Left lung (tissue), 10 donors: Measurements from ENCODE around the gene CYP4F2. TPM values are rescaled to one million over a fixed set of nuclear protein-coding genes. Genes with fewer than 3 reads are reported as not detected.

ENCODE experiments used
- ATAC-seq: fragments of 200-7000 bp; cut with Tn5 transposase; one replicate; pipeline ENCODE4 v1.9.1; 2020; ENCODE audit warnings: moderate library complexity
- DNase-seq, 4 donors: peaks; one replicate each; pipeline ENCODE4 v3.0.0-alpha.2; 2013 to 2020
- H3K27ac ChIP-seq, 2 donors: fragments of 200-600 bp; sonication (generic) in 1 of 2; one replicate each; pipeline versions ENCODE4 v1.5.0 to v1.8.0; 2020 to 2021
- H3K27me3 ChIP-seq, 2 donors: fragments of 200-600 bp; sonication (generic) in 1 of 2; one replicate each; pipeline versions ENCODE4 v1.5.0 to v1.8.0; 2020 to 2021
- H3K36me3 ChIP-seq, 2 donors: fragments of 200-600 bp; sonication (generic) in 1 of 2; one replicate each; pipeline versions ENCODE4 v1.5.0 to v1.8.0; 2020 to 2021
- H3K4me1 ChIP-seq, 2 donors: fragments of 200-600 bp; one replicate each; pipeline ENCODE4 v1.8.0; 2021
- H3K4me3 ChIP-seq, 2 donors: fragments of 200-600 bp; sonication (generic) in 1 of 2; one replicate each; pipeline versions ENCODE4 v1.5.0 to v1.8.0; 2020 to 2021; ENCODE audit warnings: mild to moderate bottlenecking in 1 of 2
- H3K9me3 ChIP-seq, 2 donors: fragments of 200-600 bp; sonication (generic) in 1 of 2; one replicate each; pipeline versions ENCODE4 v1.5.0 to v1.8.0; 2020 to 2021
- CTCF ChIP-seq, 2 donors: fragments of 200-600 bp; sonication (generic) in 1 of 2; IDR thresholded peaks; one replicate each; pipeline versions ENCODE4 v1.5.0 to v1.8.0; 2021; ENCODE audit warnings: antibody characterized with exemption in 2 of 2
- intact Hi-C, 2 donors: fragments of 100-400 bp; cut with DNase I; formaldehyde crosslinking; loops; one replicate each; pipeline versions ENCODE4 v1.11.2 to v1.14.2; 2022
- polyA plus RNA-seq, 6 donors: library from polyadenylated mRNA; unstranded; fragments of 120-200 nt; gene quantifications; one replicate each; pipeline ENCODE4 v1.2.1, GENCODE V29; 2013; ENCODE audit not compliant: insufficient read length in 6 of 6
- total RNA-seq, 2 donors: library from RNA; stranded (reverse); fragmentation: NEBNext Ultra II Directional; extraction: Animal tissue kit (Norgen Biotek cat#: 25700); gene quantifications; one replicate each; pipeline ENCODE4 v1.2.1, GENCODE V29; 2021
- donor health status: DM: no; HTN: yes; CAD: no.
- donor health status: DM: no; HTN: no; CAD: no.

Gene CYP4F2
- total and polyA plus RNA-seq, 8 donors, result 0.34 TPM; not detected in 7

GRCh38 chr19:15866636-15867035 lies 31.2 kb downstream of the CYP4F2 start:
- intact Hi-C loops, result loop anchor here in 1 of 2 donors (10.0 kb wide), 1 partner anchor 242 kb away; no protein-coding TSS in a partner anchor
- H3K27me3 ChIP-seq, result peaks cover 0 to 23% of the 10 kb centered on the region in 2 donors
- no peak overlapping the region for H3K27ac ChIP-seq
- no peak overlapping the region for H3K4me3 ChIP-seq
- no peak for TF ChIP-seq CTCF (IDR thresholded peaks at IDR 0.05)
- H3K4me1 ChIP-seq, result peaks cover 0 to 11% of the 10 kb centered on the region in 2 donors
- no peaks in the 10 kb centered on the region for H3K9me3 ChIP-seq
- ATAC-seq (no peak), DNase-seq (no peak)
- no peaks in the 10 kb centered on the region for H3K36me3 ChIP-seq

GRCh38 chr19:15864824-15865223 lies 33.0 kb downstream of the CYP4F2 start:
- intact Hi-C loops, result loop anchor here in 1 of 2 donors (10.0 kb wide), 1 partner anchor 240 kb away; no protein-coding TSS in a partner anchor

GRCh38 chr19:15863272-15863671 lies 34.6 kb downstream of the CYP4F2 start:
- ATAC-seq (no peak), DNase-seq (no peak)
- intact Hi-C loops, result loop anchor here in 1 of 2 donors (10.0 kb wide), 1 partner anchor 238 kb away; no protein-coding TSS in a partner anchor
- no peak for TF ChIP-seq CTCF (IDR thresholded peaks at IDR 0.05)
- Histone ChIP-seq H3K4me3 (no peak overlapping the region), H3K36me3 (no peaks in the 10 kb centered on the region), H3K27me3 (peaks cover 0 to 25% of the 10 kb centered on the region in 2 donors), H3K9me3 (no peaks in the 10 kb centered on the region), H3K27ac (no peak overlapping the region), H3K4me1 (no peaks in the 10 kb centered on the region)

More at GRCh38 chr19:15864824-15865223, 33.0 kb downstream of the CYP4F2 start:
- no peak for ATAC-seq
- H3K27ac ChIP-seq, result no peak overlapping the region
- DNase-seq, result no peak
- H3K27me3 ChIP-seq, result peaks cover 0 to 20% of the 10 kb centered on the region in 2 donors
- H3K9me3 ChIP-seq, result no peaks in the 10 kb centered on the region
- no peaks in the 10 kb centered on the region for H3K36me3 ChIP-seq
- no peak overlapping the region for H3K4me3 ChIP-seq
- TF ChIP-seq CTCF (IDR thresholded peaks at IDR 0.05), result no peak
- peaks cover 0 to 9% of the 10 kb centered on the region in 2 donors for H3K4me1 ChIP-seq

DNA sequence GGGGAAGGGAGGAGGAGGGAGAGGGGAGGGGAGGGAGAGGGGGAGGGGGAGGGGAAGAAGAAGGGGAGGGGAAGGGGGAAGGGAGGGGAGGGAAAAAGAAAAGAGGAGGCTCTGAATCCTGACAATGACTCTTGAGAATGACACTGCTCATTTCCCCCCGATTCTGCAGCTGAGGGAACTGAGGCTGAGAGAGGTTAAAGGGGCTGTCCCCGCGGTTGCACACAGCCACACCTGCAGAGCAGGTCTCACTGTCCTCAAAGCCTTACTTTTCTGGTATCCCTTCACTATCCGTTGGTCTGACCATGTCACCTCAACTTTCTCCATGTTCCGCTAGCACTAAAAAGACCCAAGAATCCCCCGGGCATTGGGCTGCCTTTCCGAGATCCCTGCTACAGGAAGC lies 35.4 kb downstream of the CYP4F2 start:
- intact Hi-C loops, result loop anchor here in 1 of 2 donors (10.0 kb wide), 1 partner anchor 238 kb away; no protein-coding TSS in a partner anchor
- no peak overlapping the region for H3K27ac ChIP-seq
- ATAC-seq (no peak), DNase-seq (no peak)
- H3K4me1 ChIP-seq, result no peaks in the 10 kb centered on the region
- TF ChIP-seq CTCF (IDR thresholded peaks at IDR 0.05), result no peak
- H3K27me3 ChIP-seq, result peaks cover 0 to 29% of the 10 kb centered on the region in 2 donors
- no peaks in the 10 kb centered on the region for H3K9me3 ChIP-seq
- no peaks in the 10 kb centered on the region for H3K36me3 ChIP-seq
- no peak overlapping the region for H3K4me3 ChIP-seq

DNA sequence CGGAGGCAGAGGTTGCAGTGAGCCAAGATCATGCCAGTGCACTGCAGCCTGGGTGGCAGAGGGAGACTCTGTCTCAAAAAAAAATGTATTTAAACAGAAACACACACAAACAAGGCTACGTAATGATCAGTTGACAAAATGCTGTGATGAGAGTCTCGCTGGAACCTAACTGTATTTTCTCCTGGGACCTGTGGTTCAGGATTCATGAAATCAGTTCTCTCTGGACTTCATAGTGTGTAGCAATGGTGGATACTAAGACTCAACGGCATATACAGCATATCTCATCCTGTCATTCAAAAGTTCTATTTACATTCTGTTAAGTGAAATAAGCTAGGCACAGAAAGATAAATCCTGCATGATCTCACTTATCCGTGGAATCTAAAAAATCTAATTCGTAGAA lies 37.4 kb downstream of the CYP4F2 start:
- DNase-seq (no peak), ATAC-seq (no peak)
- peaks cover 0 to 29% of the 10 kb centered on the region in 2 donors for H3K27me3 ChIP-seq
- intact Hi-C loops, result loop anchor here in 1 of 2 donors (10.0 kb wide), 1 partner anchor 236 kb away; no protein-coding TSS in a partner anchor
- TF ChIP-seq CTCF (IDR thresholded peaks at IDR 0.05), result no peak
- H3K4me1 ChIP-seq, result no peaks in the 10 kb centered on the region
- no peaks in the 10 kb centered on the region for H3K36me3 ChIP-seq
- no peak overlapping the region for H3K27ac ChIP-seq
- no peaks in the 10 kb centered on the region for H3K9me3 ChIP-seq
- no peak overlapping the region for H3K4me3 ChIP-seq
